HG03103 (cell line): ENCODE data around the gene KCNJ6.
"Not testable (repeated sequence)": the region's sequence is repeated elsewhere in the genome, so short reads cannot be mapped to it uniquely, and the experiment has no call there.

Source experiments
- ATAC-seq: cut with Tn5 transposase; IDR thresholded peaks from one replicate; pipeline ENCODE4 v1.9.1; 2021; ENCODE audit warnings: low read depth; ENCODE audit not compliant: unreplicated experiment

The KCNJ6 gene

DNA sequence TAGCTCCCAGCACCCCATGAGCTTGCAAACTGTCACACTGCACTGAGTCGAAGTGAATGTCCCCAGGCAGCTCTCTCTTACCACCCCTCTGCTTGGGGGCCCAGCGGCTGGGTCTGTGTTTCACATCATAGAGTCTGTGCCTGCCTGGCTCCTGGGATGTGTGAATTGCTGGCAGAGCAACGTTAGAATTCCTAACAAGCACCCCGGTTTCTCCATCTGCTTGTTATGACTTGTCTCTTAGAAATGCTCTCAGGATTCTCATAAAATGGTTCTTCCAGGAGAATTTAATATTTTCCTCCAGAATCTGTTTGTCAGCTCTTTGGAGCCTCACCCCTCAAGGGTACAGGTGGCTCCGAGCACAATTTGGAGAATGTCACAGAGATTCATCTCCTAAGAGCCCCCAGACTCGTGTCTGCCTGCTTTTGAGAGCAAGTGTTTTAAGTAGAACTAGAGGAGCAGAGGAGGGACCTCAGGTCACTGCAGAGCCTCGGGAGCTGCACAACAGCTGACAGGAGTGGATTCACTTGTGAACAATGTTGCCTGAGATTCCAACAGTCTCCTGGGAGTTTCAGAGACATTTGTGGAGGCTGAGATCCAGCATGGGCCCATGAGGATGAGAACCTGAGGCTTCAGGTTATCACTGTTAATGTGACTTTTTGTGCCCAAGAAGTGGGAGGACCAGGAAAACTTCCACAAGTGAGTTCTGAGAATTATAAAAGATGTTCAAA is 131.5 kb downstream of the KCNJ6 start:
- ATAC-seq: no peak

- no peak for ATAC-seq
Observed at GRCh38 chr21:37783016-37783415, 133.2 kb downstream of the KCNJ6 start.

GRCh38 chr21:37780991-37781983 is 135.0 kb downstream of the KCNJ6 start:
- ATAC-seq: no peak

- ATAC-seq: no peak
Observed at GRCh38 chr21:37771181-37771580, 145.1 kb downstream of the KCNJ6 start.

GRCh38 chr21:37770461-37770860 is 145.8 kb downstream of the KCNJ6 start:
- ATAC-seq: no peak

DNA sequence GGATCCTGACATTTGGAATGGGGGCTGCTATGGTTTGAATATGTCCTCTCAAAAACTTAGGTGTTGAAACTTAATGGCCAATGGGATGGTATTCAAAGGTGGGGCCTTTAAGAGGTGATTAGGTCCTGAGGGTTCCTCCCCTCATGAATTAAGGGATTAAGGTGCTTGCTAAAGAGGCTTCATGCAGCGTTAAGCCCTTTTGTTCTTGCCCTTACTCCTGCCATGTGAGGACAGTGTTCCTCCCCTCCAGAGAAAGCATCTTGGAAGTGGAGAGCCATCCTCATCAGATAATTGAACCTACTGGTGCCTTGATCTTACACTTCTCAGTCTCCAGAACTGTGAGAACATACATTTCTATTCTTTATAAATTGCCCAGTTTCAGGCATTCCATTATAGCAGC is 146.6 kb downstream of the KCNJ6 start:
- no peak for ATAC-seq

DNA sequence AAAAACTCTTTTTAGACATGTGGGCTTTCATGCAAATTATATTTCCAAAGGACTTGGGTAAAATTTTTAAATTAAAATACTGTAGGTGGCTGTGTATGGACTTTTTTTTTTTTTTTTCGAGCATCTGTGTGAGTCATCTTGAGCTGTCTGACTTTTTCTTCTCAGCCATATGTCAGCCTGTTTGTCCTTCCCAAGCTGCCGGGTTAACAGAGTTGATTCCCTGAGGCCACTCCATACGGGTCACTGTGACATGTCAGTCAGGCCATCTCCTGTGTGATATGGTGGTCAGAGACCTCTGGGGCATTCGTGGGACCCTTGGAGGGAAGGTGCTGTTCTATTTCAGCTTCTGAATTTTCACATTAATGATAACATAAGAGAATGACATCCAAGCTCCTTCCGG is 148.3 kb downstream of the KCNJ6 start:
- ATAC-seq: no peak

- ATAC-seq: no peak
Observed at GRCh38 chr21:37766129-37766528, 150.1 kb downstream of the KCNJ6 start.

GRCh38 chr21:37765221-37765900 is 150.9 kb downstream of the KCNJ6 start:
- ATAC-seq: no peak

GRCh38 chr21:37764691-37765090 is 151.6 kb downstream of the KCNJ6 start:
- ATAC-seq: no peak

DNA sequence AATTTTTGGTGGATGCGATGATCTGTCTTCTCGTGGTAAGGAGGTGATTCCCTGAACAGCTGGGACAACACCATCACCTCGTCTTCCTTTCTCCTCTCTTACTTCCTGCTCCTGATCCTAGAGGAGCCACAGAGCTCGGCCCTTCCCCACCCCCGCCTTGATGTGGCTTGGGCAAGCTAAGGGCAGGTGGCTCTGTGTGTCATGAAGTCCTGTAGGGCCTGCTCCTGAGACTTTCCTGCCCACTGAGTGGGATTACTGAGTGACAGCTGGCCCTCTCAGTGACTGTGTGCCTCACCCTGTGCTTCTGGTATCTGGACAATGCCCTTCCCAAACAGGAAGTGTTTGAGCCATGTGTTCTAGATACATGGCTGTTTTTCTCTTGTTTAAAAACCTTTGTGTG is 153.0 kb downstream of the KCNJ6 start:
- ATAC-seq: no peak

- ATAC-seq: no peak
Observed at GRCh38 chr21:37762606-37763005, 153.7 kb downstream of the KCNJ6 start.

DNA sequence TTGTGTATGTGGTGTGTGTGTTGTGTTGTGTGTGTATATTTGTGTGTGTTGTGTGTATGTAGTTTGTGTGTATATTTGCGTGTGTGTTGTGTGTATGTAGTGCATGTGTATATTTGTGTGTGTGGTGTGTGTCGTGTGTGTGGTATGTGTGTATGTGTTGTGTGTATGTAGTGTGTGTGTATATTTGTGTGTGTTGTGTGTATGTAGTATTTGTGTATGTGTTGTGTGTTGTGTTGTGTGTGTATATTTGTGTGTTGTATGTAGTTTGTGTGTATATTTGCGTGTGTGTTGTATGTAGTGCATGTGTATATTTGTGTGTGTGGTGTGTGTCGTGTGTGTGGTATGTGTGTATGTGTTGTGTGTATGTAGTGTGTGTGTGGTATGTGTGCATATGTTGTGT is 154.9 kb downstream of the KCNJ6 start:
- ATAC-seq: not testable (repeated sequence)

DNA sequence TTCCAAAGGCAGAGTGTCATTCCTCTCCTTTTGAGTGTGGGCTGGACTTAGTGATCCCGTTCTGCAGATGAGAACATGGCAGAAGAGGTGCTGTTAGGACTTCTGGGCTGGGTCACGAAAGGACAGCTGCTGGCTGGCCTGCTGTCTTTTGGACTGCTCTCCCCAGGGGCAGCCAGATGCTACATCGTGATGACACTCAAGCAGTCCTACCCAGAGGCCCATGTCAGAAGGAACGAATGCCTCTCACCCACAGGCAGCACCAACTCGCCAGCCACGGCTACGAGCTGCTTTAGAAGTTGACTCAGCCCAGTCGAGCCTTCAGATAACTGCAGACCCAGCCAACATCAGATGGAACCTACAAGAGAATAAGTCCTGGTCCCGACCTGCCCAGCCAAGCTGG is 156.5 kb downstream of the KCNJ6 start:
- ATAC-seq: no peak

GRCh38 chr21:37758982-37759381 is 157.3 kb downstream of the KCNJ6 start:
- ATAC-seq: no peak

GRCh38 chr21:37757606-37758376 is 158.5 kb downstream of the KCNJ6 start:
- ATAC-seq: no peak

DNA sequence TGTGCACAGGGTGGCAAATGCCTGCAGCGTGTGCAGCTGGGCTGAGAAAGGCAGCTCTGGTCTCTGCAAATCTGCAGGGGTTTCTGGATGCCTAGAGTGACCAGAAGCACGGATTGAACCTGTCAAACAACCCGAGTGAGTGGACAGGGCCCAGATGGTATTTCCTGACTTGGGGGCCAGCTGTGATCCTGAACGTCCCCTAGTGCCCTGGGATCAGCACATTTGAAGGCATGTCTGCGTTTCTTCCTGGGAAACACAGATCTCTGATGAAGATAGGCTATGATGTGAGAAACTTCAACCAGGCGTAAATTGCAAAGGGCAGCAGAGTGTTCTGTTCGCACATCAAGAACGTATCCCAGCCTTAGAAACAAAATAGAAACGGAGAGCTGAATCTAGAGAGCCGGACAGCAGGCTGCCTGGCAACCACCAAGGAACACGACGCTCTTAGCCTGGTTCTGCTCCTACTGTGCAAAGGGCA is 163.1 kb downstream of the KCNJ6 start:
- no peak for ATAC-seq

- no peak for ATAC-seq
Observed at GRCh38 chr21:37751268-37751975, 164.8 kb downstream of the KCNJ6 start.

GRCh38 chr21:37749132-37749531 is 167.1 kb downstream of the KCNJ6 start:
- ATAC-seq: no peak

- no peak for ATAC-seq
Observed at GRCh38 chr21:37748351-37748750, 167.9 kb downstream of the KCNJ6 start.
